RWPE1 (cell line): Measurements from ENCODE around the gene FGFR2.

Experiments used
- CTCF ChIA-PET: fragments of 350-600 bp; sonication (Branson Sonifier 250); formaldehyde crosslinking; extraction: SDS; loops from one replicate; lab custom pipeline; 2021; lab: Yijun Ruan, JAX
- POLR2A ChIA-PET: fragments of 400-600 bp; formaldehyde crosslinking; extraction: SDS; loops from one replicate; lab custom pipeline; 2020; ENCODE audit warnings: antibody characterized with exemption; ENCODE audit not compliant: low non-redundant PET; lab: Yijun Ruan, JAX
- DNase-seq: peaks from one replicate; pipeline ENCODE4 v3.0.0; 2012; ENCODE audit warnings: low spot score
- H3K27ac ChIP-seq: fragments of 450-650 bp; 2 replicates; pipeline ENCODE4 v1.5.1; 2017
- CTCF ChIP-seq: fragments of 450-650 bp; conservative IDR thresholded peaks from 2 replicates; pipeline ENCODE4 v1.5.1; 2017; ENCODE audit warnings: low read depth, mild to moderate bottlenecking

The FGFR2 gene

DNA sequence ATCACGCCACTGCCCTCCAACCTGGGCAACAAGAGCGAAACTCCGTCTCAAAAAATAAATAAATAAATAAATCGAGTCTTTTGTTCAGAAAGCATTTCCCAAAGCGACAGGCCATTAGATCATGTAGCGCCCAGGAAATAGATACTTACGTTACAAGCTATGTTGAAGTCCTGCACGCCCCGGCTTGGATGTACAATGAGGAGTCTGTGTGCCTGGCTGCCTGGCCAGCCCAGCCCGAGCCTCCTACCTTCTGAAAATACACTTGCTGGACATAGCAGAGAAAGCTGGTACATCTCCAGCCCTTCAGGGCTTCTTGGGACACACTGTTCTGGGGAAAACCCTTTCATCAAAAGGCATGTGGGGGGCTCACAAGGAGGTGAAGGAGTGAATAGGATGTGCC lies 22.1 kb downstream of the FGFR2 start:
- ChIA-PET POLR2A (no interaction called here), CTCF (no interaction called here)

DNA sequence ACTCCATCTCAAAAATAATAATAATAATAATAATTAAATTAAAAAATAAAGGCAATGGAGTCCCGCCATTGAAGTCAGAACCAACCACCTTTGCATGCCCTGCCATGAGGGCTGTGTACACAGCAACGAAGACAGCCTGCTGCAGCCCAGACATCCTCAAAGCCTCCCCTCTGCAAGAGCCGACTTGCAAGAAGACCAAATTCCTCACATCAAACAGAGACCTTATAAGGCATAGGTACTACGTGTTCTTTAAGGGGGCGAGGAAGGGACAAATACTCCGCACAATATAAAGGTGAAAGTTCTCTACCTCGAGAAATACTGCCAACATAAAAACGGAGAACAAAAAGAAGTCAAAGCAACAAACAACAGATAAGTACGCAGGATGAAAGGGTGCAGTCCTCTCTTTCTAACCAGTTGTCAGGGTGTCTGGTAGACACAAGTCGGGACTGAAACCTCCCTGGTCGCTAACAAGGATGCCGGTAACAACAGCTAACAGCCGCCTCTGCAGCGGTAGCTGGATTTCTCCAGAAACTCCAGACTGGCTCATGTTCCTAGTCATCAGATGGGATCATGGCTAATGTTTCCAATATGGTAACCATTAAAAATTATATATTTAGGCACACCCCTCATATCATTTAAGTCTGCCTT lies 23.6 kb downstream of the FGFR2 start:
- no peak overlapping the region for H3K27ac ChIP-seq
- ChIA-PET CTCF (no interaction called here), POLR2A (no interaction called here)
- no peak for TF ChIP-seq CTCF
- no peak for DNase-seq

More for the DNA sequence above, 22.1 kb downstream of the FGFR2 start:
- TF ChIP-seq CTCF, result no peak
- DNase-seq, result no peak
- H3K27ac ChIP-seq, result no peak overlapping the region

DNA sequence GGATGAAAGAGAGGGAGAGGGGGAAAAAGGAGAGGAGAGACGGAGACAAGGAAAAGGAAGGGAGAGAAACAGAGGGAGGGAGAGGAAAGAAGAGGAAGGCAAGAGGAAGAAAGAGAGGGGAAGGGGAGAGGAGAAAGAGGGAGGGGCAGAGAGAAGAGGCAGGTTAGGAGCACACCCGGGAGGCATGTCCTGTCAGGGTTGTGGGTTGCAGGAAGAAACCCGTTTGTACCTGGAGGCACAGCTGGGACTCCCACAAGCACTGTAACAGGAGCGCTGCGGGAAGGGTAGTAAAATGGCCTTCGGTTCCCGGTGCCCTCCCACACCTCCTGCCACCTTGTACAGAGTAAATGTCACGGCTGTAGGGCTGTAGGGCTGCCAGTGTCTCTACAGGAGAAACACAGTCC lies 24.7 kb downstream of the FGFR2 start:
- CTCF ChIA-PET, result interaction anchor here (0.6 kb wide), 1 partner anchor 35 kb away, joined by 3 read pairs; no protein-coding TSS in a partner anchor
- TF ChIP-seq CTCF, result no peak
- H3K27ac ChIP-seq, result no peak overlapping the region
- no peak for DNase-seq
- POLR2A ChIA-PET, result no interaction called here

DNA sequence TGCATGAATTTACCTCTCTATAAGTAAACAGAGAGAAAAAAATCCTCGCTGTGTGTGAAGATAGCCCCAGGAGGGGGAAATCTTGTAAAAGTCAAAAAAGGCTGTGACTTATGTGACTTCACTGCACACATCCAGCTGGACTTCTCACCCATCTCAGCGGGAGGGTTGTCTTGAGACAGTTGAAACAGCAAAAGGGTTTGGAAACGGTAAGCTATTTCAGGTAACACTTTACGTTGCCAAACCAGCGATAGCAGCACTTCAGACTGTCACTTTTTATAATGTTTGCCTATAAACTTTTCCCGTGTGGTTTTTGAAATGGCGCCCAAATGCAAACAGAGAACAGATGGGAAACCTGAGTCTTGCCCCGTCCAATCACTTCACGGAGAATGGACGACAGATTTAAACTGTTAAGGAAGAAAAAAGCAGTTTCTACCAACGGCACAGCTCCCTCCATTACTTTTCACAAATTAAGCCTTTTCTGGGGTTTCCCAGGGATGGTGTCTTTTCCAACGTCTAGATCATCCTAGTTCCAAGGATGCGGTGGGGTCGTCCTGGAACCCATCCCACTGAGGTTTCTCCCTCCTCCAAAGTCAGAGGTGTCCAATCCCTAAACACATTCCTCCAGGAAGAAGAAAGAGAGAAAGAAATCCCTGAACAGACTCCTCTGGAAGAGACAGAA lies 25.2 kb downstream of the FGFR2 start:
- DNase-seq, result no peak
- no peak overlapping the region for H3K27ac ChIP-seq
- no peak for TF ChIP-seq CTCF
- ChIA-PET POLR2A (no interaction called here), CTCF (interaction anchor here (0.6 kb wide), 3 partner anchors 9 to 35 kb away, joined by 3 to 5 read pairs (median 3); no protein-coding TSS in a partner anchor)

DNA sequence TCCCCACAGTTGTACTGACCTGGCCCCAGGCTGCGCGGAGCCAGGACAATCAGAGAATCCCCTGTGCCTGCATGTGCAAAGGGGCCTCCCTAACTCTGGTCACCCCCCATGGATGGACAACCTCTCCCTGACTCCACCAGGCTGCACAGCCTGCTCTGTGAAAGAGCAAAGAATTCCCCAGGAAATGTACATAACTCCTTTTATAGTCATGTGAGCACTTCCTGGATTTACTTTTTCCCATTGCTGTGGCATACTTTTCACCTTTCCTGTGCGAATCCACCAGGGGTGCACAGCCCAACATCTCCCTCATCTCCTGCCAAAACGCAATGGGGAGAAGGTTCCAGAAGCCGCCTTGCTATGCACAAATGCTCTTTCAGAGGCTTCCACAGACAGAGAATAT lies 27.9 kb downstream of the FGFR2 start:
- no peak for DNase-seq
- ChIA-PET POLR2A (no interaction called here), CTCF (interaction anchor here (0.9 kb wide), 1 partner anchor 13 kb away, joined by 3 read pairs; no protein-coding TSS in a partner anchor)
- no peak overlapping the region for H3K27ac ChIP-seq
- TF ChIP-seq CTCF, result no peak

GRCh38 chr10:121568275-121568674 lies 30.0 kb downstream of the FGFR2 start:
- no peak for DNase-seq
- CTCF ChIA-PET, result no interaction called here
- H3K27ac ChIP-seq, result no peak overlapping the region
- POLR2A ChIA-PET, result no interaction called here
- no peak for TF ChIP-seq CTCF
